Measurements from ENCODE around the gene GRAP.
A peak's percentile ranks its signal among the peaks of the same experiment; 100 is the strongest.
"Not testable (repeated sequence)": the region's sequence is repeated elsewhere in the genome, so short reads cannot be mapped to it uniquely, and the experiment has no call there.

GRAP gene

DNA sequence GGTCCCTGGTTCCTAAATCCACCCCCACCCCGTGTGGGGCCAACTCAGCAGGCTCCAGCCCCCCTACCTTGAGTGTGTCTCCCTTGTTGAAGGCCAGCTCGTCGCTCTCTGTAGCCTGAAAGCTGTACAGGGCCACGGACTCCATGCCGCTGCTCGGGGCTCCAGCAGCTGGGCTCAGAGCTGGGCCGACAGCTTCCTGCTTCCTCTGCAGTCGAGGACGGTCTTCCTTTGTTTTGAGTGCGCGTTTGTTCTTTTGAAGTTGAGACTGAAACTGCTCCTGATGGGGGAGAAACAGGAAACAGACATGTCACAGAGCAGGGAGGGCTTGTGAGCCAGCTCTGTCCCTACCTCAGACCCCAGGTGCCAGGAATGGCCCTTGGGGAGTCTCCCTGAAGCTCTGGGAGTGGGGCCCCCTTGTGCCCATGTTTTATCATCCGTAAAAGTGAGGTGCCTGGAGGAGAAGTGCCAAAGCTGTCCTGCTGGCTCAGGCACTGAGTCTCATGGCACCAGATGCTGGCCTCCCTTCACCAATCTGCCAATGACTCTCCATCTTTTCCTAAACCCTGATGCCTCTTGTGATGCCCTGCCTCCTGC is at the start of gene GRAP:
GRAP (minus strand) TSS at position 176 of the 594 bp plus-strand sequence; CDS start at position 145, 31 bp downstream.
- DNase-seq (ENCODE audit: low read depth, low spot score), result not testable (repeated sequence)

GRCh38 chr17:19093684-19094438 is 47.1 kb upstream of the GRAP start:
- peak; percentile 1 for DNase-seq (ENCODE audit: low read depth, low spot score)

- DNase-seq (ENCODE audit: low read depth, low spot score), result peak; percentile 54
These were observed 46.3 kb upstream of the GRAP start for GRCh38 chr17:19092737-19093683.

DNA sequence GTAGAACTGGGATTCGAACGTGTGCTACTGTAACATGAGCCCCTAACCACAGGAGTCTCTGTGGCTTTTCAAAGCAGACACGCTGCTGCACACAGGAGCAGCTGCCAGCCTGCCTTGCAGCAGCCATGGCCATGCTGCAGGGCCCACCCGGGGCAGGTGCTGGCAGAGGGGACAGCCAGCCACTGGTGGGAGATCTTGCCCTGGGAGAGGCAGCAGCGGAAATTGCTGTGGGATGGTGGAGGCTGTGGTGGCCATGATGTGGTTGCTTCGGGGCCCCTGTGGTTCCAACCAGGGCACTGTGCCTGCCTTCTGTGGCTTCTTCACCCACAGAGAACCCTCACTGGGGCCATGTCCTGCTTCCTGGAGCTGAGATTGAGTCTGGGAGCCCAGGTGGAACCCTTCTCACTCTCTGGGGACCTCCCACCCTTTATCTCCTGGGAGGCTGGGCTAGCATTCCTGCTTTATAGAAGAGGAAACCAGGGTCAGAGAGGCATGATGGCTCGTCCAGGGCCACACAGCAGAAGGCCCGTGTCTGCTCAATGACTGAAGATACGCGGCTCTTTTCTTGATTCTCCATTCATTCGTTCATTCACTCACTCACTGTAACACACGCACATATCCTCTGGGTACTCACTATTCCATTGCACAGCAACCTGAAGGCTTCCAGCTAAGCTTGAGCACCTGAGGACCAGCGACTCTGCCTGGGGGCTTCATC is 43.5 kb upstream of the GRAP start:
- not testable (repeated sequence) for DNase-seq (ENCODE audit: low read depth, low spot score)

DNA sequence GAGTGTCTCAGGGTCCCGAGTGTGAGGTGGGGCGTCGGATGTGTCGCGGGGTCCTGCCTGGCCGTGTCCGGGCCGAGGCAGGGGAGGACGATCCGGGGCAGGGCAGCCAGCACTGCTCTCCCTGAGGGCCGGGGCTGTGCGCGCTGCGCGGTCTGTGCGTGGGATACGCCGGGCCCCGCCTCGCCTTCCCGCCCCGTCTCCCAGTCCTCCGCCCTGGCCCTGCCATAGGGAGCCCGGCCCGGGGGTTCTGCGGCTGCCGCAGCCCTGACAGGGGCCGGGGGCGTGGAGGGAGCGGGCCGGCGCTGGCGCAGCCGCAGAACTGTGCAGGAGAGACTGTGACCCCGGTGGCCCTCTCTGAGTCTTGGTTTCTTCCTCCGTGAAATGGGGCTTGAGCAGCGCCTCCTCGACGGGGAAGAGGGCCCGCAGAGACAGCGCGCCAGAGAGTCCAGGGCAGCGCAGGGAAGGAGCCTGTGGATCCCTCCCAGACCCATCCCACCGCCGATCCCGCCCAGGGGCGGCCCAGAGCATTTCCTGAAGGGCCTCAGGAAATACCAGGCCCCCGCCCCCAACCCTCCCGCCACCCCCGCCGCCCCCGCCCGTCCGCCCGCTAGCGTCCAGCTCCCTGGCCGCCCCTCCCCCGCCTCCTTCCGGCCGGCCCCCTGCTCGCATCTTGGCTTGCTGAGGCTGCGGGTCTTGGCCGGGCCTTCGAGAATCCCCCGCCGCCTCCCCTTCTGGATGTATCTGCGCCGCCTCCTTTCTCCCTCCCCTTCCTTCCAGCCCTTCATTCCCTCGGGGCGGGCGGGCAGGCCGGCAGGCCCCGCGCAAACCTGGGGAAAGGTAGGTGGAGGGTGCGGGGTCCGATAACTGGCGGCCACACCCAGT is 42.3 kb upstream of the GRAP start:
- not testable (repeated sequence) for DNase-seq (ENCODE audit: low read depth, low spot score)

DNA sequence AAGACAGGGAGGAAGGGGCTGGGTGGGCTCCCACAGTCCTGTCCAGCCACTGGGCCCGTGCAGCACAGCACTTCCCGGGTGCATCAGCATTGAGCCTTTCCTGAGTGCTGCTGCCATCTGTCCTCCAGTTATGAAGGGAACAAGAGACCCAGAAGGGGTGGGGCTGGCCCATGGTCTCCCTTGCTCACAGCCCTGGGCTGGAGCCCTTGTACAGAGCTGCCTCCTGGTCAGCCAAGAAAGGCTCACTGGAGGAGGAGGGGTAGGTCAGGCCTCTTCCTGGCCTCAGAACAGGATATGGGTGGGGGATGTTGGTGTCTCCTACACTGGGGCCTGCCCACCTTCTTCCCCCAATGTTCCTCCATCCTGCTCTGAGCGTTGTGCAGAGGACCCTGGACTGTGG is 30.6 kb upstream of the GRAP start:
- DNase-seq (ENCODE audit: low read depth, low spot score), result not testable (repeated sequence)

DNA sequence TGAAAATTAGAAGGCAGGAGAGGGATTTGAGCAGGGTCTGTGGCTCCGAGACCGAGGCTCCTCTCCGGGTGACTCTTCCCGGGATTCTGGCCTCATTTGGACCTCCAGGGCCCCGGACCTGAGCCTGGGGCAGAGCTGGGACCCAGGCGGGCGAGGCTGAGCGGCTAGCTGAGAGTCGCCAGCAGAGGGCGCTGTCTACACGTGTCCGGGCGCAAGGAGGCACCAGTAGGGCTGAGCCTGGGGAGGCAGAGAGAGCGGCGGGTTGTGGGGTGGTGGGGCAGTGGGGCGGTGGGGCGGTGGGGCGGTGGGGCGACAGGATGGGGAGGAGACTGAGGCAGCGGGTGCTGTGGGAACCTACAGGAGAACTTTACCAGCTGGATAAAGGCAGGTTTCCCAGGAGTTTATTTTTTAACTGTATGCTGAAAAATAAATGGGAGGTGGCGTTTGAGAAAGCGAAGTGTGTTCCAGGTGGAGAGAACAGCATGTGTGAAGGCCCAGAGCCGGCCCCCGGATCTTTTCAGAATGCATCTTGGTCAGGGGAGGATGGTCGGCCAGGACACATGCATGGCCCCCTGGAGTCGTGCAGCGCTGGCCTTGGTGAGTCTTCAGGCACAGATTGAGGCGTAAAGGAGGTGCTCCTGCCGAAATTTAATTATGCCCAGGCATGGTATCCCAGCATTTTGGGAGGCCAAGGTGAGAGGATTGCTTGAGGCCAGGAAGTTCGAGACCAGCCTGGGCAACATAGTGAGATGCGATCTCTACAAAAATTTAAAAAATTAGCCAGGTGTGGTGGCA is 29.8 kb upstream of the GRAP start:
- DNase-seq (ENCODE audit: low read depth, low spot score), result not testable (repeated sequence)

DNA sequence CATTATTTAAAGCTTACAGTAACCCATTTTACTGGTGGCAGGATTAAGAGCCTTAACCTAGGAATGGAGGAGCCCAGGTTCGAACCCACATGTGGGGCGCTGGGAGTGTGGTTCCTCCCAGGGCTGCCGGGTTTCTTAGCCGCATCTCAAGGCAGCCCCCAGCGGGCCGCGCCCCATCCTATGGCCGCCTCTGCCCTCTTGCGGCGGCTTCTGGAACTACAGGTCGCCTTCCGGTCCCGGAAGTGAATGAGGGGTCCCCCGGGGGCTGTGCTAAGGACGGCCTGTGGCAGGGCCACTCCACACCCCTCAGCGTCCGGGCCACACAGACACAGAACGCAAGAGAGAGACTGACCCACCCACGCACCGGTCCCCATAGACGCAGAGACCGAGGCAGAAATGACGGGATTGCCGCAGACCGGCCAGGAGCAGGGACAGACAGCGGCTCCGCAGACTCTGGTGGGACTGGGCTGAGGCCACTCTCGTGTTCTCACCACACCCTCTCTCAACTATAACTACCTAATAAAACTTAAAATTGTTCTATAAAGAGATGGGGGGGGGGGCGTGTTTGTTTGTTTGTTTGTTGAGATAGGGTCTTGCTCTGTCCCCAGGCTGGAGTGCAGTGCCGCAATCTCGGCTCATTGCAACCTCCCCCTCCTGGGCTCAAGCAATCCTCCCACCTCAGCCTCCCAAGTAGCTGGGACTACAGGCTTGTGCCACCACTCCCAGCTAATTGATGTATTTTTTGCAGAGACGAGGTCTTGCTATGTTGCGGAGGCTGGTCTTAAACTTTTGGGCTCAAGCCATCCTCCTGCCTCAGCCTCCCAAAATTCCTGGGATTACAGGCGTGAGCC is 23.8 kb upstream of the GRAP start:
- not testable (repeated sequence) for DNase-seq (ENCODE audit: low read depth, low spot score)

DNA sequence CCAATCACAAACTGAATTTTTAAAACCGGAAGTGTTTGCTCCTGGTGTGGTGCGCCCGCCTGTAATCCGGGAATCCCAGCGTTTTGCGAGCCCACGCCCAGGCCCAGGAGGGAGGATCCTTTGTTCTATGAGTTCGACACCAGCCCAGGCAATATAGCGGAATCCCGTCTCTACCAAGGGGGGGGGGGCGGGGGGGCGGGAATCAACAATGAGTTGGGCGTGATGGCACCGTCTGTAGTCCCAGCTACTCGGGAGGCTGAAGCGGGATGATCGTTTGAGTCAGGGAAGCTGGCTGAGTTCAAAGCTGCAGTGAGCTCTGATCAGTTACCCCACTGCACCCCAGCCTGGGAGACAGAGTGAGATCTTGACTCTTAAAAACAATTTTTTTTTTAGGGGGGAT is 17.6 kb upstream of the GRAP start:
- peak; percentile 7 for DNase-seq (ENCODE audit: low read depth, low spot score)

- DNase-seq (ENCODE audit: low read depth, low spot score), result not testable (repeated sequence)
These were observed 16.7 kb upstream of the GRAP start for GRCh38 chr17:19063326-19063956.

DNA sequence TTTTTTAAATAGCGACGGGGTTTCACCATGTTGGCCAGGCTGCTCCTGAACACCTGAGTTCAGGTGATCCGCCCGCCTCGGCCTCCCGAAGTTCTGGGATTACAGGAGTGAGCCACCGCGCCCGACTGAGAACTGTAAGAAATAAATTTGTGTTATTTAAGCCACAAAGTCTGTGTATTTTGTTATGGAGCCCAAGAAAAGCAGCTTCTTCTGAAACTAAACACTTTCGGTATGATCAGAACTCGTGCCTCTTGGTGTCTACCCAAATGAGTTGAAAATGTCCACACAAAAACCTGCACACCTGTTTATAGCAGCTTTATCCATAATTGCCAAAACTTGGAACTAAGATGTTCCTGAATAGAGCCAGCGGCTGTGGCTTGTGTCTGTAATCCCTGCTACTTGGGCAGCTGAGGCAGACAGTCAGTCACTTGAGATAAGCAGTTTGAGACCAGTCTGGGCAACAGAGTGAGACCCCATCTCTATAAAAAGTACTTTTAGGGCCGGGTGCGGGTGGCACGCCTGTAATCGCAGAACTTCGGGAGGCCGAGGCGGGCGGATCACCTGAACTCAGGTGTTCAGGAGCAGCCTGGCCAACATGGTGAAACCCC is 16.1 kb upstream of the GRAP start:
- not testable (repeated sequence) for DNase-seq (ENCODE audit: low read depth, low spot score)

- not testable (repeated sequence) for DNase-seq (ENCODE audit: low read depth, low spot score)
These were observed 15.4 kb upstream of the GRAP start for GRCh38 chr17:19062009-19062717.

DNA sequence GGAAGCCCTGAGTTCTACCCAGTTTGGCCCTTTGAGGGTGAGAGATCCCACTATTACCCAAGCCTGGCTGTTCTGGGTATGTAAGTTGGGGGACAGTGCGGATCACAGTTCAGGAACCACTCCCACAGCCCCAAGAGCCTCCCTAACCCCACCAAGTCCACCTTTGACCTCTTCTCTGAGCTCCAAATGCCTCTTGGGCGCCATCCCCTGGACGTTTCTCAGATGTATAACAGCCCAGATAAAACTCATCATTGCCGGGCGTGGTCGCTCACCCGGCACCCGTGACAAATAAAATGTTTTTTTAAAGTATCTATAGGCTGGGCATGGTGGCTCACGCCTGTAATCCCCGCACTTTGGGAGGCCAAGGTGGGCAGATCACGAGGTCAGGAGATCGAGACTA is 8.7 kb upstream of the GRAP start:
- DNase-seq (ENCODE audit: low read depth, low spot score), result not testable (repeated sequence)

- DNase-seq (ENCODE audit: low read depth, low spot score), result not testable (repeated sequence)
These were observed 2.1 kb upstream of the GRAP start for GRCh38 chr17:19048826-19049225.

DNA sequence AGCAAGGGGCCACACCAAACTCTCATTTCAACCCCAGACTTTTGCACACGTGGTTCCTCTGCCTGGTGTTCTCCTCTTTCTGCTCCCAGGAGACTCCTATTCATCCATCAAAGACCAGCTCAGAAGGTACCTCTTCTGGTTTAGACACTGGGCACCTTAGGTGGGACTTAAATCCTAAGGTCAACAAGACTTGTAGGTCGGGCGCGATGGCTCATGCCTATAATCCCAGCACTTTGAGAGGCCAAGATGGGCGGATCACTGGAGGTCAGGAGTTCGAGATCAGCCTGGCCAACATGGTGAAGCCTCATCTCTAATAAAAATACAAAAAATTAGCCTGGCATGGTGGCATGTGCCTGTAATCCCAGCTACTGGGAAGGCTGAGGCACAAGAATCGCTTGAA is 753 bp upstream of the GRAP start:
- not testable (repeated sequence) for DNase-seq (ENCODE audit: low read depth, low spot score)

GRCh38 chr17:19044643-19045042 is 2.1 kb downstream of the GRAP start:
- not testable (repeated sequence) for DNase-seq (ENCODE audit: low read depth, low spot score)

DNA sequence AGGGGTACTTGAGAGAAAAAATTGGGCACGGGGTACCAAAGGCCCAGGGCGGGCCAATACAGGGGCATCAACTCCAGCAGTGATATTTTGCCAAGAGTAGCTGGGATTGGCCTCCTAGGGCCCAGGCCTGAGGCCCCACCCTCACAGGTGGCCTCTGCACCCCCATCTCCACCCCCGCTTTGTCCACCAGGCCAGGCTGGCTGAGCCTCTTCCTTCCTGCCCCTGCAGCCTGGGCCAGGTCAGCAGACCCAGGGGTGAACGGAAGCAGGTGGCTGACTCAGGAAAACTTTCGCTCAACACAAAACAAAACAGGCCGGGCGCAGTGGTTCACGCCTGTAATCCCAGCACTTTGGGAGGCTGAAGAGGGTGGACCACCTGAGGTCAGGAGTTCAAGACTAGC is 3.7 kb downstream of the GRAP start:
- DNase-seq (ENCODE audit: low read depth, low spot score), result not testable (repeated sequence)

Measured in astrocyte of the hippocampus (primary cell).